K562 (cell line): Measurements from ENCODE around the gene MAST1. TPM values are rescaled to one million over a fixed set of nuclear protein-coding genes. Genes with fewer than 3 reads are reported as not detected.

Experiments
- ATAC-seq: fragments of 200-7000 bp; cut with Tn5 transposase; 3 replicates; pipeline ENCODE4 v1.9.1; 2020; ENCODE audit warnings: moderate library complexity
- BruUV-seq: library from RNA; stranded (reverse); fragments of 400-500 nt; replicated peaks from 2 replicates; lab custom pipeline; 2021; lab: Mats Ljungman, UMichigan
- CTCF ChIA-PET: fragments of 300-600 bp; formaldehyde crosslinking; extraction: SDS; loops from one replicate; lab custom pipeline; 2021; ENCODE audit warnings: low intra/inter-chr PET ratio; lab: Yijun Ruan, JAX
- POLR2A ChIA-PET: fragments of 300-600, 350-650 bp; sonication (Branson Sonifier 250); formaldehyde crosslinking; extraction: SDS; loops from one replicate; lab custom pipeline; 2021; ENCODE audit warnings: antibody characterized with exemption, inconsistent platforms; lab: Yijun Ruan, JAX
- DNase-seq, 4 experiments: peaks; one replicate each; pipeline versions ENCODE4 v3.0.0 to v3.0.0-alpha.2; 2011 to 2018; ENCODE audit warnings: low spot score in 3 of 4, mixed read lengths in 3 of 4; ENCODE audit errors: extremely low read depth in 1 of 4
- FAIRE-seq: peaks from 2 replicates; lab custom pipeline; 2011; peaks lifted over from hg19 to GRCh38; lab: Jason Lieb, UNC
- H2AFZ ChIP-seq: 2 replicates; pipeline ENCODE4 v1.6.0; 2011; ENCODE audit warnings: low read depth, low read length, control low read depth, inconsistent platforms
- H3K27ac ChIP-seq: fragments of 200-600 bp; 3 replicates; pipeline ENCODE4 v1.8.0; 2011; ENCODE audit warnings: low read depth, mild to moderate bottlenecking, control low read depth, inconsistent platforms, low read length, moderate library complexity, mixed read lengths; ENCODE audit errors: extremely low read depth
- H3K27me3 ChIP-seq, 2 experiments: fragments of 300-600 bp in 1 of 2; 2 replicates in 1 of 2; 3 replicates in 1 of 2; pipeline versions ENCODE4 v1.6.0 to v1.8.0; 2011; ENCODE audit warnings: inconsistent platforms in 2 of 2, low read length in 2 of 2, mild to moderate bottlenecking in 1 of 2, mixed read lengths in 1 of 2, moderate library complexity in 1 of 2; ENCODE audit not compliant: control insufficient read depth in 2 of 2, insufficient read depth in 2 of 2
- H3K36me3 ChIP-seq: fragments of 300-600 bp; 3 replicates; pipeline ENCODE4 v1.8.0; 2011; ENCODE audit warnings: mild to moderate bottlenecking, low read length, inconsistent platforms; ENCODE audit not compliant: control insufficient read depth, insufficient read depth
- H3K4me1 ChIP-seq, 2 experiments: fragments of 200-600 bp in 1 of 2; replicated peaks in 1 of 2; 2 replicates in 1 of 2; 3 replicates in 1 of 2; pipeline versions ENCODE4 v1.5.1 to v1.8.0; 2011; ENCODE audit warnings: inconsistent platforms in 2 of 2, low read length in 2 of 2, mild to moderate bottlenecking in 1 of 2, mixed read lengths in 1 of 2, moderate library complexity in 1 of 2; ENCODE audit not compliant: control insufficient read depth in 2 of 2, insufficient read depth in 2 of 2
- H3K4me2 ChIP-seq: 2 replicates; pipeline ENCODE4 v1.6.1; 2011; ENCODE audit warnings: low read length, control low read depth, inconsistent platforms, mixed read lengths; ENCODE audit not compliant: insufficient read depth
- H3K4me3 ChIP-seq: fragments of 200-600 bp; sonication (generic), shearing (Covaris generic); 2 replicates; pipeline ENCODE4 v1.5.1; 2016; ENCODE audit warnings: control low read depth, inconsistent platforms
- H3K79me2 ChIP-seq: fragments of 200-600 bp; 3 replicates; pipeline ENCODE4 v1.8.0; 2011; ENCODE audit warnings: low read length, inconsistent platforms; ENCODE audit not compliant: control insufficient read depth, insufficient read depth
- H3K9ac ChIP-seq, 2 experiments: 2 replicates each; pipeline versions ENCODE4 v1.6.0 to v1.6.1; 2011; ENCODE audit warnings: low read depth in 2 of 2, low read length in 2 of 2, control low read depth in 1 of 2, inconsistent platforms in 1 of 2, mild to moderate bottlenecking in 1 of 2, mixed read lengths in 1 of 2; ENCODE audit not compliant: insufficient read depth in 1 of 2
- H3K9me1 ChIP-seq: one replicate; pipeline ENCODE4 v1.6.0; 2011; ENCODE audit warnings: inconsistent platforms, mild to moderate bottlenecking, low read length, moderate library complexity; ENCODE audit not compliant: control insufficient read depth, insufficient read depth
- H3K9me3 ChIP-seq: replicated peaks from 2 replicates; pipeline ENCODE4 v1.5.1; 2011; ENCODE audit warnings: low read depth, low read length, inconsistent platforms; ENCODE audit not compliant: control insufficient read depth, insufficient read depth
- H4K20me1 ChIP-seq: replicated peaks from 2 replicates; pipeline ENCODE4 v1.6.1; 2011; ENCODE audit warnings: low read length, inconsistent platforms, mixed read lengths; ENCODE audit not compliant: control insufficient read depth, insufficient read depth
- ATF7 ChIP-seq: fragments of 450-650 bp; IDR thresholded peaks from 2 replicates; pipeline ENCODE4 v1.7.1; 2014; ENCODE audit warnings: mild to moderate bottlenecking, moderate library complexity
- CHD4 ChIP-seq: fragments of 200-600 bp; sonication (generic); IDR thresholded peaks from 3 replicates; pipeline ENCODE4 v1.6.1; 2012; ENCODE audit warnings: low read depth, mild to moderate bottlenecking, mixed read lengths, low read length, inconsistent platforms; ENCODE audit not compliant: insufficient read depth, insufficient replicate concordance, poor library complexity, severe bottlenecking
- CSDE1 ChIP-seq, 2 experiments: fragments of 450-650 bp; IDR thresholded peaks; 2 replicates each; pipeline ENCODE4 v1.6.1; 2016; ENCODE audit warnings: mild to moderate bottlenecking in 1 of 2
- DPF2 ChIP-seq: fragments of 450-650 bp; IDR thresholded peaks from 2 replicates; pipeline ENCODE4 v1.6.1; 2016
- GTF2B ChIP-seq: IDR thresholded peaks from 2 replicates; pipeline ENCODE4 v1.6.1; 2011; ENCODE audit not compliant: insufficient read length; ENCODE audit errors: extremely low read depth
- HDAC1 ChIP-seq, 2 experiments: fragments of 450-650 bp; IDR thresholded peaks; 2 replicates each; pipeline ENCODE4 v1.6.1; 2016 to 2017; ENCODE audit warnings: inconsistent platforms in 1 of 2, mild to moderate bottlenecking in 1 of 2, moderate library complexity in 1 of 2
- MYC ChIP-seq, 2 experiments: fragments of 250-450 bp in 1 of 2; sonication (Bioruptor Pico) in 1 of 2; IDR thresholded peaks; 2 replicates each; pipeline versions ENCODE4 v1.5.1 to v1.6.1; 2012 to 2021; ENCODE audit warnings: low read depth in 2 of 2, borderline replicate concordance in 1 of 2, improper control_type of control experiment in 1 of 2, low read length in 1 of 2, mild to moderate bottlenecking in 1 of 2, moderate library complexity in 1 of 2
- NR0B1 ChIP-seq: fragments of 450-650 bp; IDR thresholded peaks from one replicate; pipeline ENCODE4 v1.6.1; 2018; ENCODE audit warnings: mild to moderate bottlenecking, moderate library complexity; ENCODE audit not compliant: partially characterized antibody
- RBM25 ChIP-seq: fragments of 200-400 bp; formaldehyde crosslinking; IDR thresholded peaks from 2 replicates; pipeline ENCODE4 v1.6.1; 2018; ENCODE audit warnings: low read length, low read depth, moderate library complexity; ENCODE audit not compliant: severe bottlenecking
- SP1 ChIP-seq: sonication (generic); formaldehyde crosslinking; IDR thresholded peaks from 2 replicates; pipeline ENCODE4 v1.8.1; 2022; ENCODE audit warnings: mild to moderate bottlenecking, missing genetic modification reagents
- SREBF2 ChIP-seq: sonication (generic); formaldehyde crosslinking; IDR thresholded peaks from 2 replicates; pipeline ENCODE4 v1.4.0; 2020; ENCODE audit warnings: mild to moderate bottlenecking, missing genetic modification reagents
- TBP ChIP-seq: optimal IDR thresholded peaks from 2 replicates; pipeline ENCODE3; 2011; ENCODE audit warnings: low read depth, low read length, improper control_type of control experiment
- TFAP4 ChIP-seq: sonication (generic); formaldehyde crosslinking; IDR thresholded peaks from 2 replicates; pipeline ENCODE4 v1.8.0; 2022; ENCODE audit warnings: missing genetic modification reagents, mild to moderate bottlenecking, moderate library complexity, borderline replicate concordance
- USF1 ChIP-seq: sonication (generic); formaldehyde crosslinking; IDR thresholded peaks from 2 replicates; pipeline ENCODE4 v1.9.0; 2022; ENCODE audit warnings: mild to moderate bottlenecking, missing genetic modification reagents
- ZFX ChIP-seq: sonication (generic); formaldehyde crosslinking; IDR thresholded peaks from 2 replicates; pipeline ENCODE4 v1.8.0; 2022; ENCODE audit warnings: mild to moderate bottlenecking, missing genetic modification reagents, moderate library complexity
- WGBS: fragments of 100-300 bp; shearing (Covaris generic); methylation state at CpG from one replicate; pipeline ENCODE4 v1.1.6; 2016; ENCODE audit warnings: low coverage, mixed read lengths; ENCODE audit not compliant: insufficient coverage; ENCODE audit errors: missing lambda C conversion rate; 5-methylcytosine and 5-hydroxymethylcytosine counted together
- in situ Hi-C: fragments of 300-500 bp; cut with MboI; formaldehyde crosslinking; loops from 4 replicates; pipeline ENCODE4 v1.15.0; 2018; ENCODE audit warnings: inconsistent platforms, mixed read lengths
- intact Hi-C: fragments of 100-400 bp; cut with micrococcal nuclease; formaldehyde crosslinking; loops from 2 replicates; pipeline ENCODE4 v1.14.2; 2022
- polyA plus RNA-seq, 8 experiments: library from polyadenylated mRNA; depleted of rRNA in 4 of 8; stranded (reverse) in 5 of 8; unstranded in 3 of 8; fragments of >200 nt; fragmentation: Nextera tagmentation in 2 of 8; fragmentation: Illumina TruSeq in 1 of 8; extraction: Ambion mirVana in 2 of 8; extraction: Trizol in 1 of 8; gene quantifications; 2 replicates each; pipeline versions ENCODE4 v1.2.1 to v1.2.3, GENCODE V29; 2011 to 2014; ENCODE audit warnings: inconsistent platforms in 1 of 8, missing spikeins in 1 of 8
- total RNA-seq, 7 experiments: library from RNA; depleted of rRNA in 6 of 7; stranded (reverse); fragments of >200 nt in 6 of 7; fragmentation: Illumina TruSeq in 2 of 7; extraction: Trizol in 2 of 7; gene quantifications; 2 replicates each; pipeline versions ENCODE4 v1.2.1 to v1.2.3, GENCODE V29; 2011 to 2021; ENCODE audit warnings: low replicate concordance in 1 of 7

Gene MAST1
- total and polyA plus RNA-seq, 9 of the 15 experiments (the other 6 are each of a cell fraction or from before 2014, with no cell fraction given), result 0.48 to 10.3 (median 3.9) TPM

GRCh38 chr19:12841094-12841493 is 2.8 kb downstream of the MAST1 start:
- H3K4me2 ChIP-seq, result peak overlapping the region; percentile 82
- no TSS peak for BruUV-seq
- CTCF ChIA-PET, result no interaction called here
- TF ChIP-seq CSDE1 (IDR thresholded peaks at IDR 0.05) (peak in 1 of 2 experiments; percentile 84; a peak in 2 of 4 replicates), CHD4 (no peak), TFAP4 (CRISPR knock-in tag) (no peak), USF1 (CRISPR knock-in tag) (no peak), ATF7 (no peak), RBM25 (no peak), ZFX (no peak), TBP (no peak), SREBF2 (CRISPR knock-in tag) (no peak), GTF2B (no peak), DPF2 (0 out of 2 replicates have a peak, but pooled peaks have one; percentile 17), HDAC1 (IDR thresholded peaks at IDR 0.05) (peak in 1 of 2 experiments; percentile 48; a peak in 2 of 4 replicates), SP1 (CRISPR knock-in tag) (peak; percentile 14; the same call in 1 of the 2 replicates), NR0B1 (no peak), MYC (IDR thresholded peaks at IDR 0.05; ENCODE audit: low read depth, low read length) (no peak), MYC (CRISPR knock-in tag; IDR thresholded peaks at IDR 0.05; ENCODE audit: borderline replicate concordance, low read depth) (peak; percentile 41; the same call in 1 of the 2 replicates)

More at GRCh38 chr19:12841094-12841493, 2.8 kb downstream of the MAST1 start:
- Histone ChIP-seq H4K20me1 (peaks cover 6% of the 10 kb centered on the region; the same call in 1 of the 2 replicates), H2AFZ (peak overlapping the region; percentile 73), H3K9ac (peak overlapping the region; percentile 7 to 79; a peak in 3 of 4 replicates), H3K27ac (peak overlapping the region; percentile 69), H3K9me1 (no peaks in the 10 kb centered on the region), H3K4me3 (peak overlapping the region; percentile 57), H3K4me1 (peaks cover 33 to 46% of the 10 kb centered on the region in 2 experiments), H3K36me3 (peaks cover 19% of the 10 kb centered on the region; the same call in 2 of the 3 replicates), H3K27me3 (no peaks in the 10 kb centered on the region; a peak in 1 of 5 replicates), H3K79me2 (peaks cover 20% of the 10 kb centered on the region), H3K9me3 (no peaks in the 10 kb centered on the region)
- in situ Hi-C loops, result no loop called here
- ATAC-seq (peak; percentile 62), FAIRE-seq (peak; percentile 35), DNase-seq (peak; percentile 76 to 90 (median 82))
- intact Hi-C loops, result loop anchor here (5.0 kb wide), 1 partner anchor 64 kb away; the partner anchor contains the start of gene HOOK2
- 2% methylated on average over 29 of the region's 29 CpGs for WGBS
- POLR2A ChIA-PET, result interaction anchor here (0.5 to 0.6 kb wide), 2 partner anchors 34 to 124 kb away, joined by 3 read pairs; no protein-coding TSS in a partner anchor
